Stomach (tissue), 4 donors: ENCODE results near the gene AP3B1.

Experiments used
- CTCF ChIP-seq, 7 experiments: fragments of 450-650 bp in 4 of 7; fragments of 200-600 bp in 3 of 7; sonication (generic) in 3 of 7; IDR thresholded peaks; one replicate each; pipeline ENCODE4 v1.5.1; 2016 to 2019; ENCODE audit warnings: antibody characterized with exemption in 7 of 7, control low read depth in 2 of 7, mild to moderate bottlenecking in 1 of 7
- EP300 ChIP-seq: sonication (generic); formaldehyde crosslinking; IDR thresholded peaks from one replicate; pipeline ENCODE4 v1.6.1; 2017; ENCODE audit warnings: antibody characterized with exemption
- POLR2A ChIP-seq, 4 donors: fragments of 450-650 bp; IDR thresholded peaks; one replicate each; pipeline ENCODE4 v1.6.1; 2016; ENCODE audit warnings: antibody characterized with exemption in 4 of 4, control low read depth in 2 of 4, mild to moderate bottlenecking in 1 of 4, moderate library complexity in 1 of 4
- POLR2AphosphoS5 ChIP-seq, 3 donors: sonication (generic); formaldehyde crosslinking; IDR thresholded peaks; one replicate each; pipeline ENCODE4 v1.6.1; 2016; ENCODE audit warnings: antibody characterized with exemption in 3 of 3

DNA sequence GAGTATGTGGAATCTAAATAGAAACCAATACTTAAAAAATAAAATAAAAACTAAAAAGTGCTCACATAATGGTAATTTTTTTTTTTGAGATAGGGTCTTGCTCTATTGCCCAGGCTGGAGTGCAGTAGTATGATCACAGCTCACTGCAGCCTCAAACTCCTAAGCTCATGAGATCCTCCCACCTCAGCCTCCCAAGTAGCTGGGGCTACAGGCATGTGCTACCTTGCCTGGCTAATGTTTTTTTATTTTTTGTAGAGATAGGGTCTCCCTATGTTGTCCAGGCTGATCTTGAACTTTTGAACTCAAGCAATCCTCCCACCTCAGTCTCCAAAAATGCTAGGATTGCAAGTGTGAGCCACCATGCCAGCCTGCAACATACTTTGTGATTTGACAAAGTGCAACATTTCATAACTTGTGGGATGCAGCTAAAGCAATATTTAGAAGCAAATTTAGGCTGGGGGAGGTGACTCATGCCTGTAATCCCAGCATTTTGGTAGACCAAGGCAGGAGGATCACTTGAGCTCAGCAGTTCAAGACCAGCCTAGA is 18.4 kb downstream of the AP3B1 start:
- TF ChIP-seq CTCF (IDR thresholded peaks at IDR 0.05): no peak
- no peak for TF ChIP-seq POLR2AphosphoS5 (IDR thresholded peaks at IDR 0.05)
- no peak for TF ChIP-seq POLR2A (IDR thresholded peaks at IDR 0.05)
- TF ChIP-seq EP300: no peak
